AG04450 (cell line): Measurements from ENCODE around the gene LMTK2. TPM values are rescaled to one million over a fixed set of nuclear protein-coding genes. Genes with fewer than 3 reads are reported as not detected.

Experiments
- CTCF ChIA-PET: fragments of 300-600, 350-600 bp; formaldehyde crosslinking; extraction: SDS; loops from one replicate; lab custom pipeline; 2022; ENCODE audit warnings: antibody characterized with exemption, inconsistent platforms; lab: Charles Lee
- POLR2A ChIA-PET: fragments of 350-600 bp; formaldehyde crosslinking; extraction: SDS; loops from one replicate; lab custom pipeline; 2021; ENCODE audit warnings: antibody characterized with exemption, inconsistent platforms; lab: Yijun Ruan, JAX
- DNase-seq: peaks from one replicate; pipeline ENCODE4 v3.0.0-alpha.2; 2011; ENCODE audit warnings: low read depth, low spot score
- H3K27ac ChIP-seq: one replicate; pipeline ENCODE4 v1.5.1; 2012; ENCODE audit warnings: low read depth, low read length, control low read depth
- H3K27me3 ChIP-seq: one replicate; pipeline ENCODE4 v1.6.0; 2012; ENCODE audit warnings: low read length; ENCODE audit not compliant: control insufficient read depth, insufficient read depth
- H3K4me3 ChIP-seq: 2 replicates; pipeline ENCODE4 v1.5.1; 2011; ENCODE audit warnings: mild to moderate bottlenecking, low read depth, low read length, control low read depth
- H3K9me3 ChIP-seq: 2 replicates; pipeline ENCODE4 v1.5.1; 2012; ENCODE audit warnings: low read length; ENCODE audit not compliant: control insufficient read depth, insufficient read depth
- CTCF ChIP-seq: IDR thresholded peaks from 2 replicates; pipeline ENCODE4 v1.5.1; 2011; ENCODE audit warnings: low read depth, low read length, control low read depth, inconsistent platforms
- polyA plus RNA-seq: library from polyadenylated mRNA; depleted of rRNA; stranded (reverse); fragments of >200 nt; gene quantifications from 2 replicates; pipeline ENCODE4 v1.2.3, GENCODE V29; 2011

Gene LMTK2
- polyA plus RNA-seq, 1 experiment: 3.7 TPM

GRCh38 chr7:98206451-98207330 lies 100.0 kb downstream of the LMTK2 start:
- no peak for TF ChIP-seq CTCF
- DNase-seq: no peak
- H3K4me3 ChIP-seq: no peak overlapping the region
- no peak overlapping the region for H3K27ac ChIP-seq
- H3K27me3 ChIP-seq: no peaks in the 10 kb centered on the region
- ChIA-PET POLR2A (no interaction called here), CTCF (no interaction called here)
- H3K9me3 ChIP-seq: no peaks in the 10 kb centered on the region; the same call in 1 of the 2 replicates

- H3K4me3 ChIP-seq: no peak overlapping the region
- DNase-seq: no peak
- no peak overlapping the region for H3K27ac ChIP-seq
- no peaks in the 10 kb centered on the region; the same call in 1 of the 2 replicates for H3K9me3 ChIP-seq
- no peak for TF ChIP-seq CTCF
- H3K27me3 ChIP-seq: no peaks in the 10 kb centered on the region
- CTCF ChIA-PET: no interaction called here
- POLR2A ChIA-PET: no interaction called here
These were observed 102.7 kb downstream of the LMTK2 start for GRCh38 chr7:98209166-98209920.

GRCh38 chr7:98210513-98211220 lies 104.0 kb downstream of the LMTK2 start:
- TF ChIP-seq CTCF: no peak
- POLR2A ChIA-PET: no interaction called here
- H3K27me3 ChIP-seq: no peaks in the 10 kb centered on the region
- no peak for DNase-seq
- H3K4me3 ChIP-seq: peak overlapping the region; percentile 38
- CTCF ChIA-PET: interaction anchor here (0.7 to 1.2 kb wide), 2 partner anchors 24 to 42 kb away, joined by 3 read pairs; no protein-coding TSS in a partner anchor
- peaks cover 4% of the 10 kb centered on the region; the same call in 1 of the 2 replicates for H3K9me3 ChIP-seq
- no peak overlapping the region for H3K27ac ChIP-seq

GRCh38 chr7:98211221-98211675 lies 104.6 kb downstream of the LMTK2 start, which contains the start of gene BHLHA15:
TSS of gene BHLHA15 (plus strand) at chr7:98211439. CDS start at chr7:98212310, 871 bp downstream.
- no peak for DNase-seq
- H3K27ac ChIP-seq: no peak within 1 kb of the TSS
- no peak for TF ChIP-seq CTCF
- no peaks in the 10 kb centered on the region for H3K27me3 ChIP-seq
- POLR2A ChIA-PET: no interaction called here
- CTCF ChIA-PET: interaction anchor here (0.7 to 1.2 kb wide), 2 partner anchors 24 to 43 kb away, joined by 3 read pairs; no protein-coding TSS in a partner anchor
- H3K9me3 ChIP-seq: peaks cover 4% of the 10 kb centered on the region; the same call in 1 of the 2 replicates
- H3K4me3 ChIP-seq: peak within 1 kb of the TSS; percentile 45
